ENCODE data around the gene ZFTA.

Gene ZFTA

GRCh38 chr11:63766531-63767235 is 1.9 kb downstream of the ZFTA start:
- H3K4me3 ChIP-seq (ENCODE audit: low read depth, low read length) = peak overlapping the region; percentile 91
- TF ChIP-seq, protein P1, sequence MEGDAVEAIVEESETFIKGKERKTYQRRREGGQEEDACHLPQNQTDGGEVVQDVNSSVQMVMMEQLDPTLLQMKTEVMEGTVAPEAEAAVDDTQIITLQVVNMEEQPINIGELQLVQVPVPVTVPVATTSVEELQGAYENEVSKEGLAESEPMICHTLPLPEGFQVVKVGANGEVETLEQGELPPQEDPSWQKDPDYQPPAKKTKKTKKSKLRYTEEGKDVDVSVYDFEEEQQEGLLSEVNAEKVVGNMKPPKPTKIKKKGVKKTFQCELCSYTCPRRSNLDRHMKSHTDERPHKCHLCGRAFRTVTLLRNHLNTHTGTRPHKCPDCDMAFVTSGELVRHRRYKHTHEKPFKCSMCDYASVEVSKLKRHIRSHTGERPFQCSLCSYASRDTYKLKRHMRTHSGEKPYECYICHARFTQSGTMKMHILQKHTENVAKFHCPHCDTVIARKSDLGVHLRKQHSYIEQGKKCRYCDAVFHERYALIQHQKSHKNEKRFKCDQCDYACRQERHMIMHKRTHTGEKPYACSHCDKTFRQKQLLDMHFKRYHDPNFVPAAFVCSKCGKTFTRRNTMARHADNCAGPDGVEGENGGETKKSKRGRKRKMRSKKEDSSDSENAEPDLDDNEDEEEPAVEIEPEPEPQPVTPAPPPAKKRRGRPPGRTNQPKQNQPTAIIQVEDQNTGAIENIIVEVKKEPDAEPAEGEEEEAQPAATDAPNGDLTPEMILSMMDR (IDR thresholded peaks at IDR 0.05; ENCODE audit: low read depth, low read length) = no peak

- H3K4me3 ChIP-seq (ENCODE audit: low read depth, low read length) = no peak overlapping the region
- TF ChIP-seq, protein P1 (IDR thresholded peaks at IDR 0.05; ENCODE audit: low read depth, low read length) = no peak
Observed at GRCh38 chr11:63765688-63766241, 2.8 kb downstream of the ZFTA start.

GRCh38 chr11:63764679-63765647 is 3.6 kb downstream of the ZFTA start:
- no peak overlapping the region for H3K4me3 ChIP-seq (ENCODE audit: low read depth, low read length)
- TF ChIP-seq, protein P1 (IDR thresholded peaks at IDR 0.05; ENCODE audit: low read depth, low read length) = no peak

- TF ChIP-seq, protein P1 (IDR thresholded peaks at IDR 0.05; ENCODE audit: low read depth, low read length) = no peak
- no peak overlapping the region for H3K4me3 ChIP-seq (ENCODE audit: low read depth, low read length)
Observed at GRCh38 chr11:63764340-63764678, 4.3 kb downstream of the ZFTA start.

- no peak overlapping the region for H3K4me3 ChIP-seq (ENCODE audit: low read depth, low read length)
- TF ChIP-seq, protein P1 (IDR thresholded peaks at IDR 0.05; ENCODE audit: low read depth, low read length) = no peak
Observed at GRCh38 chr11:63763496-63764339, 4.9 kb downstream of the ZFTA start.

- no peak overlapping the region for H3K4me3 ChIP-seq (ENCODE audit: low read depth, low read length)
- TF ChIP-seq, protein P1 (IDR thresholded peaks at IDR 0.05; ENCODE audit: low read depth, low read length) = no peak
Observed at GRCh38 chr11:63762654-63763495, 5.7 kb downstream of the ZFTA start.

Measured in WI38 (cell line).